Peyer's patch (tissue), 4 donors: ENCODE results near the gene KMT2B. TPM values are rescaled to one million over a fixed set of nuclear protein-coding genes. Genes with fewer than 3 reads are reported as not detected.

Source experiments
- DNase-seq, 3 donors: peaks; one replicate each; pipeline ENCODE4 v3.0.0-alpha.2; 2017 to 2019
- H3K27ac ChIP-seq, 4 donors: fragments of 200-600 bp; sonication (generic); one replicate each; pipeline ENCODE4 v1.5.1; 2016 to 2019
- H3K27me3 ChIP-seq, 2 donors: fragments of 200-600 bp; sonication (generic); one replicate each; pipeline ENCODE4 v1.5.1; 2019
- H3K36me3 ChIP-seq, 3 donors: fragments of 200-600 bp; sonication (generic); one replicate each; pipeline ENCODE4 v1.5.1; 2016 to 2019
- H3K4me1 ChIP-seq, 4 donors: fragments of 200-600 bp; sonication (generic); one replicate each; pipeline ENCODE4 v1.5.1; 2016 to 2019
- H3K4me3 ChIP-seq, 4 donors: fragments of 200-600 bp; sonication (generic); 1 replicate in 3 of 4; 2 replicates in 1 of 4; pipeline ENCODE4 v1.5.1; 2016 to 2019; ENCODE audit warnings: mild to moderate bottlenecking in 1 of 4
- H3K9me3 ChIP-seq, 4 donors: fragments of 200-600 bp; sonication (generic); one replicate each; pipeline ENCODE4 v1.5.1; 2016 to 2019; ENCODE audit warnings: mild to moderate bottlenecking in 1 of 4
- POLR2A ChIP-seq, 2 donors: fragments of 450-650 bp; IDR thresholded peaks; one replicate each; pipeline ENCODE4 v1.5.1; 2017; ENCODE audit warnings: antibody characterized with exemption in 2 of 2, mild to moderate bottlenecking in 2 of 2, moderate library complexity in 2 of 2
- total RNA-seq, 4 donors: library from RNA; depleted of rRNA; stranded (reverse); fragments of >200 nt; gene quantifications; one replicate each; pipeline ENCODE4 v1.1.0, GENCODE V29; 2016
- TF ChIP-seq, protein P1 (sequence below), 6 experiments: fragments of 450-650 bp in 4 of 6; fragments of 200-600 bp in 2 of 6; sonication (generic) in 1 of 6; IDR thresholded peaks; one replicate each; pipeline ENCODE4 v1.5.1; 2017 to 2019; ENCODE audit warnings: antibody characterized with exemption in 6 of 6, mild to moderate bottlenecking in 3 of 6, moderate library complexity in 1 of 6

Gene KMT2B
- total RNA-seq, 4 donors from 2014 or later, result 27.8 to 62.6 (median 41.9) TPM

DNA sequence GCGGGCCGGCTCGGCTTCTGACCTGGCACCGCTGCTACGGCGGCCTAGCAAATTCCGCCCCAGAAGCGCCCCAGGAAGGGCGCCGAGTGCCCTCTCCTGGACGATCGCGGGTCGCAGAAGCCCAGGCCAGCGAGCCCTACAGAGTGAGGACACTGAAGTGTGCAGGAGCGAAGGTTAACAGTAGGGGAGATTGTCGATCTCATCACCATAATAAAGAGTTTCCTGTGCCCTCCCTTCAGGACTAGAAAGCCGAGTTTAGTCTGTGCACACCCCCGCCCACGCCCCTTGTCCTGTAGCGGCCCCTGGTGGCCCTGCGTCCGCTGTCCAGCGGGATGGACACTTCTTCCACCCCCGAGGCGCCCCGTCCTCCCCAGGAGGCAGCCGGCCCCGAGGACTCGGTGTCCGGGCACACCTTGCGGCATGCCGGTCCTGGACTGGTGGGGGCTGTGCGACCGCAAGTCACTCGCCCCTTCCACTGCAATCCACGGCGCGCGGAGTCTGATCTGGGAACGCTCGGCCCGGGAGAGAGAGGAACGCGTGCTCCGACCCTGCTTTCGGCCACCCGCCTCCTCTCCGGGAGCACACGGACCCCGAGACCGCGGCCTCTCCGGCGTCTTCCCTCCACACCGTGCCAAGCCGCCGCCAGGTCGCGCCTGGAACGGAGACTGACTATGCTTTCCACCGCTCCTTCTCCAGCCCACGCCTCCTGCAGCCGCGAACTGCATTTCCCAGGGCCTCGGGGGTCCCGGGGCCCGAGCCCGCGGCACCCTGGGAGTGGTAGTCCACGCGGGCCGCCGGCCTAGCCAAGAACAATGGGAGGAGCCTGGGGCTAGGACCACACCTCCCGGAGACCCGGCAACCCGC is 770 bp upstream of the KMT2B start:
- H3K4me3 ChIP-seq, result peak overlapping the region; percentile 76 to 98 (median 90)
- no peaks in the 10 kb centered on the region for H3K9me3 ChIP-seq
- peak overlapping the region; percentile 90 to 96 (median 93) for H3K27ac ChIP-seq
- TF ChIP-seq, protein P1, sequence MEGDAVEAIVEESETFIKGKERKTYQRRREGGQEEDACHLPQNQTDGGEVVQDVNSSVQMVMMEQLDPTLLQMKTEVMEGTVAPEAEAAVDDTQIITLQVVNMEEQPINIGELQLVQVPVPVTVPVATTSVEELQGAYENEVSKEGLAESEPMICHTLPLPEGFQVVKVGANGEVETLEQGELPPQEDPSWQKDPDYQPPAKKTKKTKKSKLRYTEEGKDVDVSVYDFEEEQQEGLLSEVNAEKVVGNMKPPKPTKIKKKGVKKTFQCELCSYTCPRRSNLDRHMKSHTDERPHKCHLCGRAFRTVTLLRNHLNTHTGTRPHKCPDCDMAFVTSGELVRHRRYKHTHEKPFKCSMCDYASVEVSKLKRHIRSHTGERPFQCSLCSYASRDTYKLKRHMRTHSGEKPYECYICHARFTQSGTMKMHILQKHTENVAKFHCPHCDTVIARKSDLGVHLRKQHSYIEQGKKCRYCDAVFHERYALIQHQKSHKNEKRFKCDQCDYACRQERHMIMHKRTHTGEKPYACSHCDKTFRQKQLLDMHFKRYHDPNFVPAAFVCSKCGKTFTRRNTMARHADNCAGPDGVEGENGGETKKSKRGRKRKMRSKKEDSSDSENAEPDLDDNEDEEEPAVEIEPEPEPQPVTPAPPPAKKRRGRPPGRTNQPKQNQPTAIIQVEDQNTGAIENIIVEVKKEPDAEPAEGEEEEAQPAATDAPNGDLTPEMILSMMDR (IDR thresholded peaks at IDR 0.05), result peak; percentile 76 to 92 (median 83)
- peak; percentile 35 to 50 for TF ChIP-seq POLR2A (IDR thresholded peaks at IDR 0.05)
- peaks cover 0 to 22% (median 0%) of the 10 kb centered on the region in 3 donors for H3K36me3 ChIP-seq
- no peaks in the 10 kb centered on the region for H3K27me3 ChIP-seq
- peak; percentile 90 to 98 (median 96) for DNase-seq
- peaks cover 0 to 31% (median 13%) of the 10 kb centered on the region in 4 donors for H3K4me1 ChIP-seq

DNA sequence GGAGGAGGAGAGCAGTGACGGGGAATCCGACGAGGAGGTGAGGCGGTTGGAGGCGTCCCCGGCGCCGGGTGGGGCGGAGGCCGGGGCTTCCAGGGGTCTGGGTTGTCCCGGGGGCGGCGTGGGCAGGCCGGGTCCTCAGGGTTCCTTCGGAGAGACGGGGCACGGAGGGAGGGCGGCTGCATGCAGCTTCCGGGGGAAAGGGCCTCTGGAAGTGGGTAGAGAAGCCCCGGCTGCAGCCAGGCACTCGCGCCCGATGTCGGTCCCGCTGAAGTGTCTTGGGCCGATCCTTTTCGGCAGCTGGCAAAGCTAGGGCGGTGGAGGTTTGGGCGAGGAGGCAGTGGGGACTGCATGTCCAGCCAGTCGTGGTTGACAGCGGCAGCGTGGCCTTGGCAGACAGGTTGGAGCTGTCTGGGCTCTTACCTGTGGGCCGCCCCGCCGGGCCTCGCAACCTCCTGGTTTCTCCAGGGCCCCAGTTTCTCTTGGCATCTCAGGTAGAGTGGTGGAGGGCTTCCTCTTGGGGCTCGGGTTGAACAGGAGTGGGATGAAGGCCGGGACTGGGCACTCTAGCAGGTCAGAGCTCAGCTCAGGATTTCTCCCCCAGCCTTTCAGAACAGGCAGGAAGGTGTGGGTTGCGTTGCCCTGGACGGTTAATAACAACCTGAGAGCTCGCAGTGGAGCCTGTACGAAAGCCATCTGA is 690 bp downstream of the KMT2B start:
- DNase-seq, result peak; percentile 32 to 64 (median 64)
- no peak for TF ChIP-seq POLR2A (IDR thresholded peaks at IDR 0.05)
- TF ChIP-seq, protein P1 (IDR thresholded peaks at IDR 0.05), result no peak
- H3K4me3 ChIP-seq, result peak overlapping the region; percentile 76 to 98 (median 90)
- H3K27me3 ChIP-seq, result no peaks in the 10 kb centered on the region
- no peaks in the 10 kb centered on the region for H3K9me3 ChIP-seq
- peak overlapping the region; percentile 79 to 96 (median 92) for H3K27ac ChIP-seq
- H3K36me3 ChIP-seq, result peaks cover 0 to 37% (median 0%) of the 10 kb centered on the region in 3 donors
- H3K4me1 ChIP-seq, result peaks cover 0 to 31% (median 13%) of the 10 kb centered on the region in 4 donors

DNA sequence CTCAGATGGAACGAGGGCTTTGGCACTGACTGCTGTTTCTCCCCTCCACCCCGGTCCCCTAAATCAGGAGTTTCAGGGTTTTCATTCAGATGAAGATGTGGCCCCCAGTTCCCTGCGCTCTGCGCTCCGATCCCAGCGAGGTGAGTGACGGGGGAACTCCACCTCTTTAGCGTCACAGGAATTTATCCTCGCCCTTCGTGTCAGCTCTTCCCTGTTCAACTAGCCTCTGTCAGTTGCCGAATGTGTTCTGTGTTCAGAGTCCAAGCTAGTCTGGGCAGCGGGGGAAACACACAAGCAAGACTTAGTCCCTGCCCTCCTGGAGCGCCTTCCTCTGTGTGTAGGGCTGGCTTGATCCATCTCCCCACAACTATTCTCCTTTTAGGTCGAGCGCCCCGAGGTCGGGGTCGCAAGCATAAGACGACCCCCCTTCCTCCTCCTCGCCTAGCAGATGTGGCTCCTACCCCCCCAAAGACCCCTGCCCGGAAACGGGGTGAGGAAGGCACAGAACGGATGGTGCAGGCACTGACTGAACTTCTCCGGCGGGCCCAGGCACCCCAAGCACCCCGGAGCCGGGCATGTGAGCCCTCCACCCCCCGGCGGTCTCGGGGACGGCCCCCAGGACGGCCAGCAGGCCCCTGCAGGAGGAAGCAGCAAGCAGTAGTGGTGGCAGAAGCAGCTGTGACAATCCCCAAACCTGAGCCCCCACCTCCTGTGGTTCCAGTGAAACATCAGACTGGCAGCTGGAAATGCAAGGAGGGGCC is 1.8 kb downstream of the KMT2B start:
- Histone ChIP-seq H3K27me3 (no peaks in the 10 kb centered on the region), H3K36me3 (peaks cover 0 to 48% (median 0%) of the 10 kb centered on the region in 3 donors), H3K9me3 (no peaks in the 10 kb centered on the region), H3K27ac (no peak overlapping the region), H3K4me3 (peak overlapping the region in 2 of 4 donors; percentile 81 to 98), H3K4me1 (peaks cover 0 to 31% (median 13%) of the 10 kb centered on the region in 4 donors)
- no peak for DNase-seq
- TF ChIP-seq, protein P1 (IDR thresholded peaks at IDR 0.05), result no peak
- no peak for TF ChIP-seq POLR2A (IDR thresholded peaks at IDR 0.05)

DNA sequence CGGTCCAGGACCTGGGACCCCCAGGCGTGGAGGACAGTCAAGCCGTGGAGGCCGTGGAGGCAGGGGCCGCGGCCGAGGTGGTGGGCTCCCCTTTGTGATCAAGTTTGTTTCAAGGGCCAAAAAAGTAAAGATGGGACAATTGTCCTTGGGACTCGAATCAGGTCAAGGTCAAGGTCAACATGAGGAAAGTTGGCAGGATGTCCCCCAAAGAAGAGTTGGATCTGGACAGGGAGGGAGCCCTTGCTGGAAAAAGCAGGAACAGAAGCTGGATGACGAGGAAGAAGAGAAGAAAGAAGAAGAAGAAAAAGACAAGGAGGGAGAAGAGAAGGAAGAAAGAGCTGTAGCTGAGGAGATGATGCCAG is 2.3 kb downstream of the KMT2B start:
- H3K4me3 ChIP-seq, result no peak overlapping the region
- TF ChIP-seq, protein P1 (IDR thresholded peaks at IDR 0.05), result no peak
- H3K27me3 ChIP-seq, result no peaks in the 10 kb centered on the region
- no peaks in the 10 kb centered on the region for H3K9me3 ChIP-seq
- no peak overlapping the region for H3K27ac ChIP-seq
- peaks cover 0 to 30% (median 13%) of the 10 kb centered on the region in 4 donors for H3K4me1 ChIP-seq
- H3K36me3 ChIP-seq, result peaks cover 0 to 53% (median 0%) of the 10 kb centered on the region in 3 donors
- DNase-seq, result no peak

DNA sequence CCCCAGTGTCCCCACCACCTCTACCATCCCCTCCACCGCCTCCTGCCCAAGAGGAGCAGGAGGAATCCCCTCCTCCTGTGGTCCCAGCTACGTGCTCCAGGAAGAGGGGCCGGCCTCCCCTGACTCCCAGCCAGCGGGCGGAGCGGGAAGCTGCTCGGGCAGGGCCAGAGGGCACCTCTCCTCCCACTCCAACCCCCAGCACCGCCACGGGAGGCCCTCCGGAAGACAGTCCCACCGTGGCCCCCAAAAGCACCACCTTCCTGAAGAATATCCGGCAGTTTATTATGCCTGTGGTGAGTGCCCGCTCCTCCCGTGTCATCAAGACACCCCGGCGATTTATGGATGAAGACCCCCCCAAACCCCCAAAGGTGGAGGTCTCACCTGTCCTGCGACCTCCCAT is 2.8 kb downstream of the KMT2B start:
- Histone ChIP-seq H3K9me3 (no peaks in the 10 kb centered on the region), H3K4me1 (peaks cover 0 to 25% (median 10%) of the 10 kb centered on the region in 4 donors), H3K27me3 (no peaks in the 10 kb centered on the region), H3K4me3 (no peak overlapping the region), H3K27ac (no peak overlapping the region), H3K36me3 (peaks cover 0 to 58% (median 0%) of the 10 kb centered on the region in 3 donors)
- DNase-seq, result no peak
- TF ChIP-seq POLR2A (IDR thresholded peaks at IDR 0.05), result no peak
- TF ChIP-seq, protein P1 (IDR thresholded peaks at IDR 0.05), result no peak
